Keratinocyte (primary cell): ENCODE measurements around the gene PAM16.

ENCODE experiments used
- CTCF ChIP-seq, 3 experiments: IDR thresholded peaks in 1 of 3; conservative IDR thresholded peaks in 1 of 3; optimal IDR thresholded peaks in 1 of 3; 2 replicates in 2 of 3; 3 replicates in 1 of 3; pipeline versions ENCODE3 to v1.5.1; 2011; ENCODE audit warnings: low read length in 3 of 3, mild to moderate bottlenecking in 3 of 3, moderate library complexity in 2 of 3, control low read depth in 1 of 3, inconsistent platforms in 1 of 3; ENCODE audit not compliant: insufficient read depth in 2 of 3; ENCODE audit errors: extremely low read depth in 1 of 3
- EZH2 ChIP-seq: IDR thresholded peaks from one replicate; pipeline ENCODE4 v1.6.1; 2012; ENCODE audit warnings: inconsistent platforms, mild to moderate bottlenecking, low read length, moderate library complexity

- TF ChIP-seq CTCF (optimal IDR thresholded peaks at IDR 0.05 in 1 of 3, IDR thresholded peaks at IDR 0.05 in 1 of 3, conservative IDR thresholded peaks at IDR 0.05 in 1 of 3; ENCODE audit: extremely low read depth in 1 of 3, insufficient read depth in 2 of 3, low read length in 3 of 3) (no peak), EZH2 (no peak)
These were observed 27.9 kb downstream of the PAM16 start for GRCh38 chr16:4323071-4323844.
